M059J (cell line): ENCODE measurements around the gene ELAC1. TPM values are rescaled to one million over a fixed set of nuclear protein-coding genes. Genes with fewer than 3 reads are reported as not detected.
"Not testable (repeated sequence)": the region's sequence is repeated elsewhere in the genome, so short reads cannot be mapped to it uniquely, and the experiment has no call there.

Experiments used
- DNase-seq: peaks from one replicate; pipeline ENCODE4 v3.0.0-alpha.2; 2012; ENCODE audit warnings: low read depth
- total RNA-seq: library from RNA; depleted of rRNA; stranded (reverse); fragments of >200 nt; shearing (Covaris generic); gene quantifications from 2 replicates; pipeline ENCODE4 v1.2.3, GENCODE V29; 2014

ELAC1 gene
- total RNA-seq, 1 experiment from 2014 or later: 5.8 TPM

DNA sequence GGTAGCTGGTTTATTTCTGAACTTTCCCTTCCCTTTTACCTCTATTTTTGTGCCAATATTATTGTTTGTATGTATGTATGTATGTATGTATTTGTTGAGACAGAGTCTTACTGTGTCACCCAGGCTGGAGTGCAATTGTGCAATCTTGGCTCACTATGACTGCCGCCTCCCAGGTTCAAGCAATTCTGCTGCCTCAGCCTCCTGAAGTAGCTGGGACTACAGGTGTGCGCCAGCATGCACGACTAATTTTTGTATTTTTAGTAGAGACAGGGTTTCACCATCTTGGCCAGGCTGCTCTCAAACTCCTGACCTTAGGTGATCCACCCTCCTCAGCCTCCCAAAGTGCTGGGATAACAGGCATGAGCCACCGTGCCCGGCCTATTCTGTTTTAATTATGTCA is 4.6 kb downstream of the ELAC1 start:
- not testable (repeated sequence) for DNase-seq

DNA sequence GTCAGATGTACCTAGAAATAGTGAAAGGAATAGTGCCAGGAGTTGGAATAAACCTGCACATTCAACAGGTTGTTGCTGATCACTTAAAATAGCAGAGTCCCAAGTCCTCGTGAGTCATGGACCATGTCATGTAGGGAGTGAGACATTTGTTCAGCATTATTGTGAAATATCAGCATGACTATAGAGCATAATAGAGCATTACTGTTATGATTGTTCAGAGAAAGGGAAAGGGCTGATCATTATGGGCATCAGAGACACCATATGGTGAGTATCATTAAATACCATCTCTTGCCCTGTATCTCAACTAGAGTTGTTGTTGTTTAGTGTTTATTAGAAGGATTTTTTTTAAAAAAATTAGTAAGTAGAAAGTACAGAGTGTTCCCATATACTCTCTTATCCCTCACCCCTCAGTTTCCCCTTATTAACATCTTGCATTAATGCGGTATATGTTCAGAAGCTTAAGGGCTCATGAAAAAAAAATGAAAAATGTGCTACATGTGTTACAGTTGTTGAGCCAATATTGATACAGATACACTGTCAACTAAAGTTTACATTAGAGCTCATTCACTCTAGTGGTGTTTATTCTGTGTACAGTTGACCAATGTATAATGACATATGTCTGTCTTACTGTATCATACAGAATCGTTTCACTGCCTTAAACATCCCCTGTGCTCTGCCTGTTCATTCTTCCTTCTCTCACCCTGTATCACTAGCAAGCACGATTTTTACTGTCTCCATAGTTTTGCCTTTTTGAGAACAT is 5.7 kb downstream of the ELAC1 start:
- peak; percentile 57 for DNase-seq

- DNase-seq: no peak
Measured at GRCh38 chr18:50977037-50977760, 9.4 kb downstream of the ELAC1 start.

DNA sequence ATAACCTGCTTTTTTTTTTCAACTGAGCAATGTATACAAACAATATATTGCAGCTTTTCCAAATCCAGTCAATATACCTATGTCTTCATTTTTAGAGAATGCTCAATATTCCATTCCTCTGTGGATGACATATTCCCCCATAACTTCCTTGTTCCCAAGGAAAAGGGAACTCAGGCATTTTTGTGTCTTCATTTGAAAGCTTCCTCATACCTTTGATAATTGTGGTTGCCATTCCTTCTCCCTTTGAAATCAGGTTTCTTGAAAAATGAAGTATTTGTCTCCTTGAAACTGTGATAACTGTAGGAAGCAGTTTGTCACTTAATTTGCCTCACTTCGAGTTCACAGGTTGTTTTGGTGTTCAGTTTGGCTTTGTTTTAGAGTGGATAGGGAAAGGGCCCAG is 13.5 kb downstream of the ELAC1 start:
- DNase-seq: no peak

- no peak for DNase-seq
Measured at GRCh38 chr18:50982086-50982801, 14.4 kb downstream of the ELAC1 start.

DNA sequence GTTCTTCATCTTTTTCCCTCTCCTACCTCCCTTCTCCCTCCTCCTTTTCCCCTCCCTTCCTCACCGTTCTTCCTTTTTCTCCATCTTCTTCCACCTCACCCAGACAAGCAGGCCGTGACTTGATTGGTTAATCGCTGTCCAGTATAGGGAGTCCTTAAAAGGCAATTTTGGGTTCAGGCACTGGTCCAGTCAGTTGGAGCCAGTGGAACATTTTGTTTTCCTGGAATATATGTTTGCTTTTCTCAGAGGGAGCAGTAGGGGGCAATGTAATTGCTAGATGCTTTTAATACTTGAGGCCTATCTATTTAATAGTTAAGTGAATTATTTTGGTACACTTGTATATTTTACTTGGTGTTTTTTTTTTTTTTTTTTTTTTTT is 15.0 kb downstream of the ELAC1 start:
- peak; percentile 6 for DNase-seq

DNA sequence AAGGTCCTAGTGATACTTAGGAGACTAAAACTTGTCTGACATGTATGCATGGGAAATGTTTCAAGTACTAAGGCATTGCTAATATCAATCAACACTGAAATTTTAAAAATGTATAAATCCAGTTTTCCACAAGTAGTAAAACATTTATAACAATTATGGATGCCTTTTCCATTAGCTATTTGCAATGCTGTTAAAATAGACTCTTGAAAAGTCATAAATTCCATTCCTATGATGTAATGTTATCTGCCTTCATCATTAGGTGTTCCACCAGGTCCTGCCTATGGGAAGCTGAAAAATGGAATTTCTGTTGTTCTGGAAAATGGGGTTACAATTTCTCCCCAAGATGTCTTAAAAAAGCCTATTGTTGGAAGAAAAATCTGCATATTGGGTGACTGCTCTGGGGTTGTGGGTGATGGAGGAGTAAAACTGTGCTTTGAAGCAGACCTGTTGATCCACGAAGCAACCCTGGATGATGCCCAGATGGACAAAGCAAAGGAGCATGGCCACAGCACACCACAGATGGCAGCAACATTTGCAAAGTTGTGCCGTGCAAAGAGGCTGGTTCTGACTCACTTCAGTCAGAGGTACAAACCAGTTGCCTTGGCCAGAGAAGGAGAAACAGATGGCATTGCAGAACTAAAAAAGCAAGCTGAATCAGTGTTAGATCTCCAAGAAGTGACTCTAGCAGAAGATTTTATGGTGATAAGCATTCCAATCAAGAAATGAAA is 18.7 kb downstream of the ELAC1 start:
- peak; percentile 71 for DNase-seq

DNA sequence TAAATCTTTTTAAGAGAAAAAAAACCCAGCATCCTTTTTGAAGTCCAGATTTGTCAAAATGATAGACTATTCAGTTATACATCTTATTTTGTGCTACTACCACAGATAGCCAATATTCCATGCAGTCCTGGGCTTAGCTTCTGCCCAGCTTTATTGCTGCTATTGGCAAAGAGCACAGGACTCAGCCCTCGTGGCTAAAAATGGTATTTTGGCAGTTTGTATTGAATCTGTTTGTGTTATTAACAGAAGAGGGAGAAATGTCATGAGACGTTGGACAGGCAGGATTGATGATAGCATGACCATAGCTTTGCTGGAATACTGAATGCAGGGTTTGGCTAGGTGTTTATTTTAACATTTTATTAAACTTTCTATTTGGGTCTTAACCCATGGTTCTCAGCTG is 19.4 kb downstream of the ELAC1 start:
- DNase-seq: peak; percentile 12

DNA sequence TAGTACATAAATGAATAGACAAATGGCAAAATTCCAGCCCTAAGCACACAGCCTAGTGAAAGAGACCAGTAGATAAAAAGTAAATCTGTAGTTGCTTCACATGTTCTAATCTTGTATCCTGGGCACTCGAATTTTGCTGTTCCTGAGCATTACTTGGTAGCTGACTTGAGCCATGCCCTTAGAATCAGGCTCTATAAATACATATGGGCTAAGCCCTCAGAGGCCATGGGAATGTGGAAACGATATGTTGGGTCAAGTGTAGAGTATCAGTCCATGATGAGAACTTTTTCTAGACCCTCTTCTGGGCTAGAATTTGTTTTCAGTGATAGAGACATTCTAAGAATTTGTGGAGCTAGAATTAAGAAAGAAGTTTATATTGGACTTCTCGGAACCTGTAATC is 21.9 kb downstream of the ELAC1 start:
- no peak for DNase-seq

DNA sequence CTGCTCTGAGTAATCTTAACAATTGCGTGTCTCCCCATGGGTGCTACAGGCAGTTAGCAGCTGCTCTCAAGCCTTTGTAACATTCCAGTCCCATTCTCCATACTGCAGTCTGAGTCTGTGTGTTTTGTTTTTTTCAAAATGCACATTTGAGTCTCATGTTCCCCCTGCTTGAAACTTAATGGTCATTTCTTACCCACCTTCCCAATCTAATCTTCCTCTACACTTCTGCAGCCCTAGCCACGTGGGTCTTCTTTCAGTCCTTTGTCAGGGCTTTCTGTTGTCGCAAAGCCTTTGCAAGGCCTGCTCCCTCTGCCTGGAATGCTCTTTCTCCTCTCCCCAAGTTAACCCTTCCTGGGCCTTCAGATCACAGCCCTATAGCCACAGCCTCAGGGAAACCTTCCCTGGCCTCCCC is 24.5 kb downstream of the ELAC1 start:
- no peak for DNase-seq

DNA sequence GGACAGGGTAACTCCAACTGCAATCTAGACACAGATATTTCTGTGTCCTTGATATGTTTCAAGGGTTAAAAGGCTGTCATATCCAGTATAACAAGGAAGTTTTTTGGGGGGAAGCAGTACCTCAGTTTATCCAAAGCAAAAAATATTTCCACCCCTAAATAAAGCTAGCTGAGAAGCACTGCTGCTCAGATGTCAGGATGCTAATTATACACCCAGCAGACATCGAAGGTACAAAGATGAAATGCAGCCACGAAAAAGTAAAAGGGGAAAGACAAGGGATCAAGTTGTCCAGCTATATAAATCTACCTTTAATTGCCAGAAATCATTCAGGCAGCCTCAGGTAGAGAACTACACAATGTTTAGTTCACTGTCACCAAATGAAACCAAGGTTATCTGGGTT is 26.2 kb downstream of the ELAC1 start:
- no peak for DNase-seq

- DNase-seq: not testable (repeated sequence)
Measured at GRCh38 chr18:51003174-51003573, 35.3 kb downstream of the ELAC1 start.

- peak; percentile 41 for DNase-seq
Measured at GRCh38 chr18:51006061-51006818, 38.4 kb downstream of the ELAC1 start.

GRCh38 chr18:51006948-51007789 is 39.3 kb downstream of the ELAC1 start:
- no peak for DNase-seq

DNA sequence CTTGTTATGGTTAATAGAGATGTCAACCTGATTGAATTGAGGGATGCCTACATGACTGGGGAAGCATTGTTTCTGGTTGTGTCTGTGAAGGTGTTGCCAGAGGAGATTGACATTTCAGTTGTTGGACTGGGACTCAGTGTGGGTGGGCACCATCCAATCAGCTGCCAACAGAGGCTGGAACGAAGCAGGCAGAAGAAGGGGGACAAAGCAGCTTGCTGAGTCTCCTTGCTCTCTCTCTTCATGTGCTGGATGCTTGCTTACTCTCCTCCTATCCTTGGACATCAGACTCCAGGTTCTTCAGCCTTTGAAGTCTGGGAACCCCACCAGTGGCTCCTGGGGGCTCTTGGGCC is 39.9 kb downstream of the ELAC1 start:
- DNase-seq: no peak

DNA sequence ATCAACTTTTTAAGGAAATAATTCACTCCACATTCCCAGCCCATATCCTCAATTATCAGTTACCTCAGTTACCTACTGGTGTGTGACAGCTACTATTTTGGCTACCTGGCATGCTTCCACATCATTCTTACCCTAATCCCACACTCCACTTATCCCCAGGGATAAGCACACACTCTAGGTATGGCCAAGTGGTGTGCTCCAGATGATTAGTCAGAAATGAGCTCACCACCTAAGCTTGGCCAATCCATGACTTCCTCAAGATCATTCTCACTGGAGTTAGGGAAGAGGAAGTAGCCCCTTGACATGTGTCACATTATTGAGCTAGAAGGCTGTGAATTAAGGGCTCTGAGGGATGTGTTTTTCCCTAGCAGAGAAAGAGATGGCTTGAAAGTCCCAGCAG is 41.2 kb downstream of the ELAC1 start:
- peak; percentile 40 for DNase-seq

DNA sequence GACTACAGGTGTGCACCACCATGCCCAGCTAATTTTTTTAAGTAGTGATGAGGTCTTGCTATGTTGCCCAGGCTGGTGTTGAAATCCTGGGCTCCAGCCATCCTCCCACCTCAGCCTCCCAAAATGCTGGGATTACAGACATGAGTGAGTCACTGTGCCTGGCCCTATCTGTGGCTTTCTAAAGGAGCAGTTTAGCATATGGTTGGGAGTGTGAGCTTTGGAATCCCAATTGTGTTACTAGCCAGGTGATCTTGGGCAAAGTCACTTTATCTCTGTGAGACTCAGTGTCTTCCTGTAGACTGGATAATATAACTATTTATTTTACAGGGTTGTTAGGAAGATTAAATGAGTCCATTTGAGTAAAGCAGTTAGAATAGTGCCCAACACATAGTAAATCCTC is 42.4 kb downstream of the ELAC1 start:
- DNase-seq: no peak

DNA sequence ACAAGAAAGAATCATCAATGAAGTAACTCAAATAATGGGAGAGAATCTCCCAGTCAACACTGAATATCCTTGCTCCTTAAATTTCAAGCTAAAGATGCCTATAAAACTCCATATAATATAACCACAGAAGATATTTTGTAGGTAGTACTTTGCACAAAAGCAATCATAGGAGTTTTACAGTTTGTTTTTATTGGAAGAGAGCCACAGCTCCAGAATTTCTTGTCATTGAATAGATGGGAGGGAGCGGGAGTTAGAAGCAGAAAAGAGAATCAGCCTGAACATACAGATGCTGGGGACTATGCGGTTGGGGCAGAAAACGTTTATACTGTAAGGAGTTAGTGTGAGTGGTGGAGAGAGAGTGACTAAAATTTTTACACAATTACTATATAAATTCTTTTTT is 43.9 kb downstream of the ELAC1 start:
- no peak for DNase-seq

GRCh38 chr18:51012441-51012840 is 44.6 kb downstream of the ELAC1 start:
- DNase-seq: no peak

GRCh38 chr18:51013259-51013658 is 45.4 kb downstream of the ELAC1 start:
- DNase-seq: no peak
